HUES48 (cell line): ENCODE data around the gene COL4A6.

ENCODE experiments used
- H3K27ac ChIP-seq: one replicate; pipeline ENCODE4 v1.7.0; 2013; ENCODE audit warnings: low read depth, low read length, inconsistent platforms
- H3K27me3 ChIP-seq: 2 replicates; pipeline ENCODE4 v1.6.1; 2013; ENCODE audit warnings: mild to moderate bottlenecking, low read length; ENCODE audit not compliant: control insufficient read depth, insufficient read depth
- H3K36me3 ChIP-seq: 2 replicates; pipeline ENCODE4 v1.6.1; 2013; ENCODE audit warnings: low read length; ENCODE audit not compliant: control insufficient read depth, insufficient read depth
- H3K4me1 ChIP-seq: 2 replicates; pipeline ENCODE4 v1.6.1; 2013; ENCODE audit warnings: mild to moderate bottlenecking, low read length; ENCODE audit not compliant: control insufficient read depth, insufficient read depth
- H3K4me3 ChIP-seq: 2 replicates; pipeline ENCODE4 v1.5.1; 2013; ENCODE audit warnings: mild to moderate bottlenecking, low read depth, low read length
- H3K9ac ChIP-seq: 2 replicates; pipeline ENCODE4 v1.6.1; 2013; ENCODE audit warnings: mild to moderate bottlenecking, low read depth, low read length, moderate library complexity
- H3K9me3 ChIP-seq: 2 replicates; pipeline ENCODE4 v1.6.1; 2013; ENCODE audit warnings: low read length; ENCODE audit not compliant: control insufficient read depth, insufficient read depth

The COL4A6 gene

DNA sequence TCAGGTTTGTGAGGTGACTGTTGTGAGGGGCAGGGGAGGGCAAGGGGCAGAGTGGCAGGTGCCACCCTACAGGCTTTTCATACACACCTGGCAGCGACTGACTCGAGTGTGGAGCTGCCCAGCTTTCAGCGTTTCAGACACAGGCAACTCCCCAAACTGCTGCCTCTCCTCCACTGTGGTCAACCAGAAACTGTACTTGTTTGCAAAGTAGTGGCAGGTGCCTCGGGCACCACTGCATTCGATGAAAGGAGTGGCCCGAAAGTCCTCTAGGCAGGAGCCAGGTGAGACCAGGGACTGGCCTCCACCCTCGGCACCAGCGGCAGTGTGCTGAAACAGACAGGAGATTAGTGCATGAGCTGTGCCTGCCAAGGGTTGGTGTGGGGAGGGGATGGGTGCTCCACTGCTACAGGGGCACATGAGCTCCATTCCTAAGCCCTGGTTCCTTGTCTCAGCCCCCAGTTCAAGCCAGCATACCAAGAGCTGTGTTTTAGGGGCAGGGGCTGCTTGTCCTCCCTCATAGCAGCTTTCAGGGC, 281.2 kb downstream of the COL4A6 start:
- Histone ChIP-seq H3K9ac (no peak overlapping the region), H3K27me3 (peaks cover 8% of the 10 kb centered on the region; the same call in 1 of the 2 replicates), H3K4me3 (no peak overlapping the region), H3K9me3 (no peaks in the 10 kb centered on the region), H3K27ac (no peak overlapping the region), H3K4me1 (no peaks in the 10 kb centered on the region), H3K36me3 (no peaks in the 10 kb centered on the region)

DNA sequence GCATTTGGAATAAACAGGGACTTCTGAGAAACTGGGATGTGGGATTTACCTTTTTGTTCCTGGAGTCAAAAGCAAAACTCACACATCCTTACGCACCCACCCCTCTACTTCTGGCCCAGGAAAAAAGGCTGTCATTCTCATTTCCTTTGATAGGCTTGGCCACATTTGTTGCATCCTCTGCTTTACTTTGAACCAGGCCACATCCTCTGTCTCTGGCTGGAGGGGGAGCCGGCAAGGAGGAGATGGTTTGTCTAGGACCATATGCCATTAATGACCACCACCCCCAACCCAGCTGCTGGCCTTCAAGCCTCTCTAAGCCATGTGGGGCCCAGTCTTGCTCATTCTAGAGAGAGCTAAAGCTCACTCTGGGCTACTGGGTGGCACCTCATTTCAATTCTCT, 282.1 kb downstream of the COL4A6 start:
- Histone ChIP-seq H3K4me3 (no peak overlapping the region), H3K27me3 (peaks cover 8% of the 10 kb centered on the region; the same call in 1 of the 2 replicates)

DNA sequence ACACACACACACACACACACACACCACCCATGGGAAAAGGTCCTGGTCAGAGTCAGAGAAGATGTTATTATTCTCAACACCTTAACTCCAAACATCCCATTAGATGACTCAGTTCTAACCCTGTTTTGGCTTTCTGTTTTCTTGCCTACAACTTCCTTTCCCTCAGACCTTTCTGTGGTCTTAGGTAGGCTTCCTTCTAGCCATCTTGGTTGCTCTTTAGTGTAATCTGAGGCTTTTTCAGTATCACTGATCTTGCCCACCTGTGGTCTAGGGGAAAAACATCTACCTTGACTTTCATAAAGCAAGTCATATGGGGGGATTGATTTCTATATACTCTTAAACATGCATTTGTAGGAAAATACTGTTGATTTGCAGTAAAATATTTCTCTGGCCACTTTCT, 289.7 kb downstream of the COL4A6 start:
- Histone ChIP-seq H3K9ac (no peak overlapping the region), H3K27ac (no peak overlapping the region), H3K9me3 (no peaks in the 10 kb centered on the region), H3K4me3 (no peak overlapping the region), H3K27me3 (no peaks in the 10 kb centered on the region), H3K36me3 (no peaks in the 10 kb centered on the region), H3K4me1 (no peaks in the 10 kb centered on the region)

More for the DNA sequence above, 282.1 kb downstream of the COL4A6 start:
- Histone ChIP-seq H3K9me3 (no peaks in the 10 kb centered on the region), H3K27ac (no peak overlapping the region), H3K4me1 (no peaks in the 10 kb centered on the region), H3K9ac (no peak overlapping the region), H3K36me3 (no peaks in the 10 kb centered on the region)

GRCh38 chrX:108138814-108139702, 299.2 kb downstream of the COL4A6 start:
- no peak overlapping the region for H3K4me3 ChIP-seq
- H3K36me3 ChIP-seq = no peaks in the 10 kb centered on the region
- no peaks in the 10 kb centered on the region for H3K27me3 ChIP-seq
- no peaks in the 10 kb centered on the region for H3K9me3 ChIP-seq
- H3K9ac ChIP-seq = no peak overlapping the region
- no peaks in the 10 kb centered on the region for H3K4me1 ChIP-seq
- no peak overlapping the region for H3K27ac ChIP-seq

DNA sequence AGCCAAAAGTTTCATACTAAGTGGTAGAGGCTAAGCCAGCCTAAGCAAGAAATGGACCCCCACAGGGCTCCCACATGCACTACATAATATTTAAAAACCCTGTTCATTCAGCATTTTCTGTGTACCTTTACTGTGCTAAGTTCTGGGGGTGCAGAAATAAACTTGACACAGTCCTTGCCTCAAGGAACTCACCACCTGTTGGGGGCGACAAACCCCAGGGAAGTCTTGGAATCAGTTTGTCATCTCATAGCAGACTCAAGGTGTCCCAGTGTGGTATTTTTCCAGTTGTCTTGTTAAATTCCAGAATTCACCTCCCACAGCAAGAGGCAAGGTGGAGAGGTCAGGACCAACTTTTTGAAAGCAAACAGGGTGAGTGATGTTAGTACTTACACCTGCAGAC, 303.5 kb downstream of the COL4A6 start:
- Histone ChIP-seq H3K36me3 (no peaks in the 10 kb centered on the region), H3K4me1 (0 out of 2 replicates have a peak, but pooled peaks cover 5% of the 10 kb centered on the region), H3K9ac (no peak overlapping the region), H3K4me3 (no peak overlapping the region), H3K27ac (no peak overlapping the region), H3K9me3 (no peaks in the 10 kb centered on the region), H3K27me3 (no peaks in the 10 kb centered on the region)

GRCh38 chrX:108132876-108133275, 305.3 kb downstream of the COL4A6 start:
- H3K27me3 ChIP-seq = 0 out of 2 replicates have a peak, but pooled peaks cover 6% of the 10 kb centered on the region
- H3K36me3 ChIP-seq = no peaks in the 10 kb centered on the region
- H3K9ac ChIP-seq = no peak overlapping the region
- H3K4me1 ChIP-seq = 0 out of 2 replicates have a peak, but pooled peaks cover 5% of the 10 kb centered on the region
- H3K9me3 ChIP-seq = no peaks in the 10 kb centered on the region
- no peak overlapping the region for H3K4me3 ChIP-seq
- no peak overlapping the region for H3K27ac ChIP-seq

DNA sequence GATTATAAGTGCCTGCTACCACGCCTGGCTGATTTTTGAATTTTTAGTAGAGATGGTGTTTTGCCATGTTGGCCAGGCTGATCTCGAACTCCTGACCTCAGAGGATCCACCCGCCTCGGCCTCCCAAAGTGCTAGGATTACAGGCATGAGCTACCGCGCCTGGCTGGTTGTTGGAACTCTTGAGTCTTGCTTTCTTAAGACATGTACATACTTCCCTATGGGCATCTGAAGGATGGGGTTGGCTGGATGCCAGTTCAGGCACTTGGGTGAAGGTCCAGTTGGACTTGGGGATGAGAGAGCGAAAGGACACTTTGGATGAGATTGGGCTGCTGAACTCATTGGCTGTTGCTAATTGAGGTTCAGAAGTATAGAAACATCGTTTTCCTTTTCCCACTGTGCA, 306.2 kb downstream of the COL4A6 start:
- H3K36me3 ChIP-seq = no peaks in the 10 kb centered on the region
- no peak overlapping the region for H3K27ac ChIP-seq
- H3K9ac ChIP-seq = no peak overlapping the region
- no peak overlapping the region for H3K4me3 ChIP-seq
- no peaks in the 10 kb centered on the region for H3K9me3 ChIP-seq
- peaks cover 10% of the 10 kb centered on the region for H3K4me1 ChIP-seq
- H3K27me3 ChIP-seq = 0 out of 2 replicates have a peak, but pooled peaks cover 6% of the 10 kb centered on the region

DNA sequence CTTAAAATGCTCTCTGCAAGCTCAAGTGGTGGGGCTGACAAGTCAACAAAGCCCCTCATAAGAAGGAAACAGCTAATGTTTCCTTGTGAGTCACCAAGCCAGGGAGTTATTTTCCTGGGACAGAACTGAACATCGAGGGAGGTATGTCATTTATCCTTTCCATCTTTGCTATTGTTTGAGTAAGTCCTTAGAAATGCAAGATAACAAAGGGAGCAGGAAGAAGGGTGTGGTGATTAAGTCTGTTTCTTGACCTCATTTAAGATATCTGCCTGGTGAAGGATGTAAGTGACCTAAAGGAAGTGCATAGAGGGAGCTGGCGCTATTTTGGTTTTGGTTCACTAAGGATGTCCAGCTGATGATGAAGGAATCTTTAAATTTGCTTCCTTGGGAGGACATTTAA, 306.8 kb downstream of the COL4A6 start:
- no peak overlapping the region for H3K9ac ChIP-seq
- no peak overlapping the region for H3K4me3 ChIP-seq
- no peaks in the 10 kb centered on the region for H3K36me3 ChIP-seq
- H3K9me3 ChIP-seq = no peaks in the 10 kb centered on the region
- 0 out of 2 replicates have a peak, but pooled peaks cover 6% of the 10 kb centered on the region for H3K27me3 ChIP-seq
- no peak overlapping the region for H3K27ac ChIP-seq
- peaks cover 16% of the 10 kb centered on the region for H3K4me1 ChIP-seq

DNA sequence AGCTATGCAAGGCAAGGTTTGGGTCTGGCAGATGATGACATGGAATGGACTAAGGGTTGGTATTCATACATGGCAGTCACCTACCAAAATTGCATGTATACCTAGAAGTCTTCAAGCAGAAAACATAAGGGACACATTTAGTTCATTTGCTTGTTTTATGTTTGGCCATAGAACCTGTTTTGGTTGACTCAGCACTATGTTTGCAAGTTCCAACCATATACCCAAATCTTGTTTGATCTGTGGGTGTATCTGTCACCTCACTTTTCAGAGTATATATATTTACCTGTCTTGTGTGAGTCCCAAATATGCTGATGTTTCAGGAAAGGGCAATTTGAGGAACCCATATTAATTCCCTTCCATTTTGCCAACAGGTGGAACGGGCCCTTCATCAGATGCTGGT, 307.3 kb downstream of the COL4A6 start:
- Histone ChIP-seq H3K27ac (no peak overlapping the region), H3K4me1 (peaks cover 20% of the 10 kb centered on the region), H3K9ac (no peak overlapping the region), H3K4me3 (no peak overlapping the region), H3K36me3 (no peaks in the 10 kb centered on the region), H3K27me3 (0 out of 2 replicates have a peak, but pooled peaks cover 6% of the 10 kb centered on the region), H3K9me3 (no peaks in the 10 kb centered on the region)

DNA sequence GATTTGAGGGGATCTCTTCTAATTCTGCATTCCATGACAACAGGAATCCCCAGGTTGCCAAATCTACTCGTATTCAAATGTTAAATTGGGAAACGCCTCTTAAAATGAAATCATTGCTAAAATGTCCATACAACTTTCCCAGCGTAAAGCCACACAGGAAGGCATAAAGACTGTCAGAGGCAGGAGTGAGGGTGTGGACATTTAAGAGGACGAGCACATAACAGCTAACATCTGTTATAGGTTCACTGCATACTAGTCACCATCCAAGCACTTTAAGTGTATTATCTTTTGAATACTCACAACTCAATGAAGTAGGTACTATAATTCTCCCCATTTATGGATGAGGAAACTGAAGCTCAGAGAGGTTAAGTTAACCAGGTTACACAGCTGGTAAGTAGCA, 311.1 kb downstream of the COL4A6 start:
- H3K27ac ChIP-seq = peak overlapping the region; percentile 23
- no peaks in the 10 kb centered on the region for H3K9me3 ChIP-seq
- peaks cover 6% of the 10 kb centered on the region; the same call in 1 of the 2 replicates for H3K27me3 ChIP-seq
- H3K36me3 ChIP-seq = no peaks in the 10 kb centered on the region
- peak overlapping the region; percentile 1; the same call in 1 of the 2 replicates for H3K4me3 ChIP-seq
- peaks cover 27% of the 10 kb centered on the region for H3K4me1 ChIP-seq
- H3K9ac ChIP-seq = 0 out of 2 replicates have a peak overlapping the region, but pooled peaks have one; percentile 16

- no peaks in the 10 kb centered on the region for H3K9me3 ChIP-seq
- H3K4me3 ChIP-seq = peak overlapping the region; percentile 1; the same call in 1 of the 2 replicates
- H3K36me3 ChIP-seq = no peaks in the 10 kb centered on the region
- H3K9ac ChIP-seq = peak overlapping the region; percentile 6; the same call in 1 of the 2 replicates
- peaks cover 29% of the 10 kb centered on the region for H3K4me1 ChIP-seq
- H3K27me3 ChIP-seq = peaks cover 6% of the 10 kb centered on the region; the same call in 1 of the 2 replicates
- H3K27ac ChIP-seq = peak overlapping the region; percentile 71
Measured at GRCh38 chrX:108126661-108127060, 311.6 kb downstream of the COL4A6 start.
